Heart left ventricle (tissue), 16 donors: ENCODE measurements around the gene GMPS. TPM values are rescaled to one million over a fixed set of nuclear protein-coding genes. Genes with fewer than 3 reads are reported as not detected.
A peak's percentile ranks its signal among the peaks of the same experiment; 100 is the strongest.
"Not testable (repeated sequence)": the region's sequence is repeated elsewhere in the genome, so short reads cannot be mapped to it uniquely, and the experiment has no call there.

ENCODE experiments used
- ATAC-seq, 4 donors: fragments of 200-7000 bp; cut with Tn5 transposase; one replicate each; pipeline ENCODE4 v1.9.1; 2020 to 2022; ENCODE audit warnings: moderate library complexity in 4 of 4, mild to moderate bottlenecking in 3 of 4, moderate number of reproducible peaks in 1 of 4
- DNase-seq, 5 donors: peaks; one replicate each; pipeline ENCODE4 v3.0.0-alpha.2; 2020
- H3K27ac ChIP-seq, 12 donors: fragments of 200-600 bp; sonication (generic) in 4 of 12; one replicate each; pipeline versions ENCODE4 v1.5.0 to v1.8.0; 2016 to 2022; ENCODE audit warnings: mild to moderate bottlenecking in 2 of 12
- H3K27me3 ChIP-seq, 9 donors: fragments of 200-600 bp; sonication (generic) in 2 of 9; one replicate each; pipeline versions ENCODE4 v1.5.1 to v1.8.0; 2016 to 2022; ENCODE audit warnings: mild to moderate bottlenecking in 3 of 9
- H3K36me3 ChIP-seq, 9 donors: fragments of 200-600 bp; sonication (generic) in 2 of 9; one replicate each; pipeline versions ENCODE4 v1.5.0 to v1.8.0; 2018 to 2022; ENCODE audit warnings: mild to moderate bottlenecking in 2 of 9
- H3K4me1 ChIP-seq, 12 donors: fragments of 200-600 bp; sonication (generic) in 4 of 12; one replicate each; pipeline versions ENCODE4 v1.5.0 to v1.8.0; 2016 to 2022; ENCODE audit warnings: mild to moderate bottlenecking in 3 of 12
- H3K4me3 ChIP-seq, 12 donors: fragments of 200-600 bp; sonication (generic) in 4 of 12; one replicate each; pipeline versions ENCODE4 v1.5.0 to v1.8.0; 2017 to 2022; ENCODE audit warnings: mild to moderate bottlenecking in 9 of 12, moderate library complexity in 4 of 12
- H3K9me3 ChIP-seq, 12 donors: fragments of 200-600 bp; sonication (generic) in 4 of 12; one replicate each; pipeline versions ENCODE4 v1.5.0 to v1.8.0; 2016 to 2022; ENCODE audit warnings: mild to moderate bottlenecking in 1 of 12
- CTCF ChIP-seq, 12 donors: fragments of 200-600 bp; sonication (generic) in 4 of 12; IDR thresholded peaks; one replicate each; pipeline versions ENCODE4 v1.5.0 to v1.8.0; 2018 to 2022; ENCODE audit warnings: antibody characterized with exemption in 12 of 12, mild to moderate bottlenecking in 5 of 12
- POLR2A ChIP-seq, 2 donors: fragments of 450-650 bp; IDR thresholded peaks; one replicate each; pipeline ENCODE4 v1.6.1; 2017; ENCODE audit warnings: antibody characterized with exemption in 2 of 2, mild to moderate bottlenecking in 2 of 2, moderate library complexity in 2 of 2
- WGBS, 4 donors: extraction: QIAGEN DNeasy Blood & Tissue Kit in 2 of 4; methylation state at CpG; one replicate each; pipeline versions ENCODE4 v1.1.5 to v1.1.7; 2013 to 2018; 5-methylcytosine and 5-hydroxymethylcytosine counted together
- intact Hi-C, 10 donors: fragments of 100-400 bp; cut with DNase I; formaldehyde crosslinking; loops; one replicate each; pipeline versions ENCODE4 v1.11.1 to v1.14.2; 2022
- polyA plus RNA-seq, 2 donors: library from polyadenylated mRNA; stranded (reverse); fragments of 200-250 nt; gene quantifications; one replicate each; pipeline ENCODE4 v1.2.3, GENCODE V29; 2013
- total RNA-seq, 9 donors: library from RNA; depleted of rRNA in 2 of 9; stranded (reverse); fragments of >200 nt in 2 of 9; fragmentation: NEBNext Ultra II Directional in 3 of 9; extraction: Animal tissue kit (Norgen Biotek cat#: 25700) in 3 of 9; gene quantifications; one replicate each; pipeline versions ENCODE4 v1.1.0 to v1.2.4, GENCODE V29; 2016 to 2023
- donor health status: ischemic (EF 13 %, LVEDD 7.1; RV severe dilation, severe dysfunction).
- donor health status: healthy with polysubstance abuse.
- donor health status: DM: no; HTN: yes; CAD: no.
- donor health status: DM: no; HTN: no; CAD: no.
- donor health status: ischemic (EF 25% LVEDD 6.9; RV normal size, moderate dysfunction).
- donor health status: ischemic (EF 25% LVEDD 5.7; RV mildly dilated, moderate dysfunction).
- donor health status: healthy.
- donor health status: DM: yes; HTN: yes; CAD: no.
- donor health status: ischemic (EF 35%, LVEDD 5.7; RV mildly dilated, moderate dysfunction).
- donor health status: nonischemic (EF 11% LVEDD 7.7; RV severe dilation, severe dysfunction).
- donor health status: DM: yes; HTN: yes; CAD: no.
- donor health status: PGD.
- donor health status: ischemic (EF 29% LVEDD 5.4; RV normal size, mild dysfunction).
- donor health status: nonischemic (EF 23%, LVEDD 6.1; RV moderate dilation, normal function).

The GMPS gene
- total and polyA plus RNA-seq, 11 donors: 11.9 to 36.8 (median 28.1) TPM

GRCh38 chr3:155846119-155846518 lies 24.3 kb upstream of the GMPS start:
- Histone ChIP-seq H3K9me3 (no peaks in the 10 kb centered on the region), H3K36me3 (peaks cover 0 to 43% (median 6%) of the 10 kb centered on the region in 9 donors), H3K27ac (peak overlapping the region in 1 of 12 donors; percentile 7), H3K4me1 (peaks cover 4 to 64% (median 39%) of the 10 kb centered on the region in 12 donors), H3K4me3 (no peak overlapping the region), H3K27me3 (no peaks in the 10 kb centered on the region)
- WGBS, 4 donors: 65 to 71% (median 70%) methylated on average over 3 of the region's 3 CpGs
- ATAC-seq: peak in 2 of 4 donors; percentile 28 to 33
- TF ChIP-seq CTCF (IDR thresholded peaks at IDR 0.05) (no peak), POLR2A (IDR thresholded peaks at IDR 0.05) (no peak)
- no peak for DNase-seq
- intact Hi-C loops: no loop called here

- no peak for DNase-seq
- peaks cover 10 to 83% (median 58%) of the 10 kb centered on the region in 12 donors for H3K4me1 ChIP-seq
- no peaks in the 10 kb centered on the region for H3K9me3 ChIP-seq
- peaks cover 0 to 32% (median 6%) of the 10 kb centered on the region in 9 donors for H3K36me3 ChIP-seq
- H3K27me3 ChIP-seq: no peaks in the 10 kb centered on the region
- intact Hi-C loops: no loop called here
- WGBS, 4 donors: 82 to 98% (median 98%) methylated on average over 3 of the region's 3 CpGs
- H3K4me3 ChIP-seq: no peak overlapping the region
- TF ChIP-seq POLR2A (IDR thresholded peaks at IDR 0.05) (no peak), CTCF (IDR thresholded peaks at IDR 0.05) (no peak)
- ATAC-seq: no peak
- H3K27ac ChIP-seq: no peak overlapping the region
Measured at GRCh38 chr3:155847993-155848392, 22.5 kb upstream of the GMPS start.

DNA sequence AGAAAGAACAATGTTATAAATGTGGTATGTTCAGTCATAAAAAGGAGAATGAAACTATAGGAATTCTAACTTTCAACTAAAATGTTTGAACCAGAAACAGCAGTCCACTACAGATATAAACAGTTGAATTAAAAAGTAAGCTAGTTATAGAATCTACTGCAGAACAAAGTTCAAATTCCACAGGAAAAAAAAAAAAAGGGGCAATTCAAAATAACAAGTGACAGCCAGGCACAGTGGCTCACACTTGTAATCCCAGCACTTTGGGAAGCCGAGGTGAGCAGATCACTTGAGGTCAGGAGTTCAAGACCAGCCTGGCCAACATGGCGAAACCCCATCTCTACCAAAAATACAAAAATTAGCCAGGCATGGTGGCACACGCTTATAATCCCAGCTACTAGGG lies 21.0 kb upstream of the GMPS start:
- H3K9me3 ChIP-seq, H3K27ac ChIP-seq, ATAC-seq, H3K27me3 ChIP-seq, intact Hi-C loops, H3K4me3 ChIP-seq, DNase-seq: not testable (repeated sequence)
- peaks cover 11 to 76% (median 56%) of the 10 kb centered on the region in 12 donors for H3K4me1 ChIP-seq
- peaks cover 0 to 32% (median 6%) of the 10 kb centered on the region in 9 donors for H3K36me3 ChIP-seq
- WGBS, 4 donors: 84 to 90% (median 86%) methylated on average over 3 of the region's 3 CpGs

DNA sequence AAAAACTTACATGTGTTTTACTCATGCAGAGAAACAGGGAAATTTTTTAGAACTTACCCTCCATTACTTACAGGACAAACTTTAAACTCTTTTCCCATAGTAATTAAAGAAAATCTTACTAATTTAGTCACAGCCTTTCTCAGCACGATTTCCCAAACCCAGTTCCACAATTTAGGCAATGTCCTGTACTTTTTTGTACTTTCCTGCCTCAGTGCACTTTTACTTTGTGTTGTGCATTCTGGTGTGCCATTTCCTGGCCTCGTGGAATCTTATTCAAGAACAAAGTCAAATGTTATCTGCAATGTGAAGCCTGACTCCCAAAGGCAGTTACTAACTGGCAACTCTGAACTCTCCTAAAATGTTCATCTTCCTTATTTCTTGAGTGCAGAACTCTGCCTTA lies 18.1 kb upstream of the GMPS start:
- H3K27ac ChIP-seq: peak overlapping the region in 1 of 12 donors; percentile 90
- WGBS, 4 donors: 20 to 26% (median 24%) methylated on average over 2 of the region's 2 CpGs

More for the DNA sequence above, 18.1 kb upstream of the GMPS start:
- Histone ChIP-seq H3K36me3 (peaks cover 0 to 25% (median 6%) of the 10 kb centered on the region in 9 donors), H3K4me1 (peaks cover 11 to 64% (median 44%) of the 10 kb centered on the region in 12 donors), H3K9me3 (no peaks in the 10 kb centered on the region), H3K27me3 (no peaks in the 10 kb centered on the region), H3K4me3 (peak overlapping the region in 11 of 12 donors; percentile 70 to 98 (median 84))
- DNase-seq (no peak), ATAC-seq (no peak)
- intact Hi-C loops: loop anchor here in 6 of 10 donors (5.0 to 10.0 kb wide), 3 partner anchors 45 to 98 kb away; partner anchors contain the start of gene C3orf33 (in 6 of the 6)
- TF ChIP-seq POLR2A (IDR thresholded peaks at IDR 0.05): no peak
- TF ChIP-seq CTCF (IDR thresholded peaks at IDR 0.05): no peak
